Peyer's patch (tissue), 4 donors: ENCODE measurements around the gene CUL7.

Experiments used
- POLR2A ChIP-seq, 2 donors: fragments of 450-650 bp; IDR thresholded peaks; one replicate each; pipeline ENCODE4 v1.5.1; 2017; ENCODE audit warnings: antibody characterized with exemption in 2 of 2, mild to moderate bottlenecking in 2 of 2, moderate library complexity in 2 of 2
- TF ChIP-seq, protein P1 (sequence below), 6 experiments: fragments of 450-650 bp in 4 of 6; fragments of 200-600 bp in 2 of 6; sonication (generic) in 1 of 6; IDR thresholded peaks; one replicate each; pipeline ENCODE4 v1.5.1; 2017 to 2019; ENCODE audit warnings: antibody characterized with exemption in 6 of 6, mild to moderate bottlenecking in 3 of 6, moderate library complexity in 1 of 6

DNA sequence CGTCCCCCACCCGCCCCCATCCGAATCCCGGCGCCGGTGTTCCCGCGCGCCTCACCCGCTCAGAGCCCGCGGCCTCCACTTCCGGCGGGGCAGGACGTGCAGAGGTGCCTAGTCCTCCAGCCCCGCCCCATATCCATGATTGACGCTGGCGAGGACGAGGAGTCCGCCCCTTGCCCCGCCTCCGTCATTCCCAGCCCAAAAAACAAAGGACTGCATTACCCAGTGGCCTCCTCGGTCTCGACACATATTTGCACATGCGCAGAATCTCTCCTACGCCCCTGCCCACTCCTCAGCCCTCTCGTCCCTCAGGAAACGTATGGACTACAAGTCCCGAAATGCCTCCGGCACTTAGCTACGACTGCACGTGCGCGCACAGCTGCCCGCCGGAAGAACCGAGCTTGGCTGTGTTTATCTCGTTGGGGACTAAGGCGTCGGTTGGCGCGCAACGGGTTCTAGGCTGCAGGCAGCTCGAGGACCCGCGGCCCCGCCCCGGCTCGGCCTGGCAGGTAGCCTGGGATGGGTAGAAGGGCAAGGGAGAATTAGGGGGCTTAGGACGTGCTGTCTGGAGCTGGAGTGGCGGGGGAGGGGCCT is 39.7 kb downstream of the CUL7 start, which contains the start of the genes KLHDC3 and MEA1:
- TF ChIP-seq POLR2A (IDR thresholded peaks at IDR 0.05) = peak in 1 of 2 donors; percentile 56
- TF ChIP-seq, protein P1, sequence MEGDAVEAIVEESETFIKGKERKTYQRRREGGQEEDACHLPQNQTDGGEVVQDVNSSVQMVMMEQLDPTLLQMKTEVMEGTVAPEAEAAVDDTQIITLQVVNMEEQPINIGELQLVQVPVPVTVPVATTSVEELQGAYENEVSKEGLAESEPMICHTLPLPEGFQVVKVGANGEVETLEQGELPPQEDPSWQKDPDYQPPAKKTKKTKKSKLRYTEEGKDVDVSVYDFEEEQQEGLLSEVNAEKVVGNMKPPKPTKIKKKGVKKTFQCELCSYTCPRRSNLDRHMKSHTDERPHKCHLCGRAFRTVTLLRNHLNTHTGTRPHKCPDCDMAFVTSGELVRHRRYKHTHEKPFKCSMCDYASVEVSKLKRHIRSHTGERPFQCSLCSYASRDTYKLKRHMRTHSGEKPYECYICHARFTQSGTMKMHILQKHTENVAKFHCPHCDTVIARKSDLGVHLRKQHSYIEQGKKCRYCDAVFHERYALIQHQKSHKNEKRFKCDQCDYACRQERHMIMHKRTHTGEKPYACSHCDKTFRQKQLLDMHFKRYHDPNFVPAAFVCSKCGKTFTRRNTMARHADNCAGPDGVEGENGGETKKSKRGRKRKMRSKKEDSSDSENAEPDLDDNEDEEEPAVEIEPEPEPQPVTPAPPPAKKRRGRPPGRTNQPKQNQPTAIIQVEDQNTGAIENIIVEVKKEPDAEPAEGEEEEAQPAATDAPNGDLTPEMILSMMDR (IDR thresholded peaks at IDR 0.05) = no peak
